Fibroblast of mammary gland (primary cell): Measurements from ENCODE around the gene TNNC2.

Source experiments
- DNase-seq: peaks from one replicate; pipeline ENCODE4 v3.0.0-alpha.2; 2010; ENCODE audit warnings: low read depth
- H3K4me3 ChIP-seq: 2 replicates; pipeline ENCODE4 v1.5.1; 2011; ENCODE audit warnings: low read depth, mild to moderate bottlenecking, low read length, moderate library complexity; ENCODE audit not compliant: control insufficient read depth
- TF ChIP-seq, protein P1 (sequence below): conservative IDR thresholded peaks from 2 replicates; pipeline ENCODE4 v1.5.1; 2011; ENCODE audit warnings: low read depth, low read length, inconsistent platforms; ENCODE audit not compliant: control insufficient read depth, insufficient read depth

TNNC2 gene

GRCh38 chr20:45848421-45848820, 21.3 kb upstream of the TNNC2 start:
- no peak overlapping the region for H3K4me3 ChIP-seq
- TF ChIP-seq, protein P1, sequence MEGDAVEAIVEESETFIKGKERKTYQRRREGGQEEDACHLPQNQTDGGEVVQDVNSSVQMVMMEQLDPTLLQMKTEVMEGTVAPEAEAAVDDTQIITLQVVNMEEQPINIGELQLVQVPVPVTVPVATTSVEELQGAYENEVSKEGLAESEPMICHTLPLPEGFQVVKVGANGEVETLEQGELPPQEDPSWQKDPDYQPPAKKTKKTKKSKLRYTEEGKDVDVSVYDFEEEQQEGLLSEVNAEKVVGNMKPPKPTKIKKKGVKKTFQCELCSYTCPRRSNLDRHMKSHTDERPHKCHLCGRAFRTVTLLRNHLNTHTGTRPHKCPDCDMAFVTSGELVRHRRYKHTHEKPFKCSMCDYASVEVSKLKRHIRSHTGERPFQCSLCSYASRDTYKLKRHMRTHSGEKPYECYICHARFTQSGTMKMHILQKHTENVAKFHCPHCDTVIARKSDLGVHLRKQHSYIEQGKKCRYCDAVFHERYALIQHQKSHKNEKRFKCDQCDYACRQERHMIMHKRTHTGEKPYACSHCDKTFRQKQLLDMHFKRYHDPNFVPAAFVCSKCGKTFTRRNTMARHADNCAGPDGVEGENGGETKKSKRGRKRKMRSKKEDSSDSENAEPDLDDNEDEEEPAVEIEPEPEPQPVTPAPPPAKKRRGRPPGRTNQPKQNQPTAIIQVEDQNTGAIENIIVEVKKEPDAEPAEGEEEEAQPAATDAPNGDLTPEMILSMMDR = no peak
- DNase-seq = no peak

DNA sequence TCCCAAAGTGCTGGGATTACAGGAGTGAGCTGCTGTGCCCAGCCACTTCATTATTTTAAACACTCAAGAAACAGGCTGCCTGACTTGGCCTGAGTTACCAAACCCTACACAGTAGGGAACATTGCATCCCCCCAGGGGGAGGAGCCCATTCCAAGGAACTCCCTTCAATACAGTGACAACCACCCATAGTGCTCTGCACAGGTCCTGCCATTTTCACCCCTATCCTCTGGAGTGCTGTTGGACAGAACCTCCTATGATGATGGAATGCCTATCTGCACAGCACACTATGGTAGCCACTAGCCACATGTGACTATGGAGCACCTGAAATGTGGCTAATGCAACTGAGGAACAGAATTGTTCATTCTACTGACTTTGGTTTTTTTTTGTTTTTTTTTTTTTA, 18.3 kb upstream of the TNNC2 start:
- TF ChIP-seq, protein P1 = no peak
- no peak for DNase-seq

GRCh38 chr20:45843506-45843905, 16.4 kb upstream of the TNNC2 start:
- TF ChIP-seq, protein P1 = no peak
- H3K4me3 ChIP-seq = no peak overlapping the region
- no peak for DNase-seq

More for the DNA sequence above, 18.3 kb upstream of the TNNC2 start:
- no peak overlapping the region for H3K4me3 ChIP-seq

GRCh38 chr20:45842169-45842812, 15.2 kb upstream of the TNNC2 start:
- H3K4me3 ChIP-seq = no peak overlapping the region
- DNase-seq = peak; percentile 80
- TF ChIP-seq, protein P1 = no peak

DNA sequence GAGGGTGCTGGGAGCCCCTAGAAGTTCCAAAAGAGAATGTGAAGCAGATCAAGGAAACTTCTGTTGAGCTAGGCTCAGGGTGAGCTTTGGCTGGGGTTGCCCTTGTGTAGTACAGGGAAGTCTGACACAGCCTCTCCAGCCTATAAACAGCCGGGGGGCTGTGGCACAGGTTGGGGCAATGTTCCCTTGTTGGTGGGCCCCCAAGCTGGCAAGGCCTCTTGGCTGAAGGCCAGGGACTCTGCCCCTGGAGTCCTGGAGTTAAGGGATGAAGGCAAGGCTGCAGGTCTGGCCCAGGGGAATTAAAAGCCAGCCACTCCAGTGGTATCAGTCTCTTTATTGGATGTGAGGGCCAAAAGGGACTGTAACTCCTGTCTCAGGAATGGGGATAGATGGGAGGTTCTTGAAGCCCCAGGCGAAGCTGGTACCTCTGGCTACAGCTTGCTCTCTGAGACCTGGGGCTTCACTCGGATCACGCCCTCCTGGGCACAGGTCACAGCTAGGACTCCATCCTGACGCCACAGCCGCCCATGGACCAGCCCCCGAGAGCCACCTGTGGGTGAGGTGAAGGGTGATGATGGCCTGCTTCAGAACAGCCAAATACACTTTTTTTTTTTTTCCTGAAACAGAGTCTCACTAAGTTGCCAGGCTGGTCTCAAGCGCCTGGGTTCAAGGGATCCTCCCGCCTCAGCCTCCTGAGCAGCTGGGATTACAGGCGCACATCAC, 14.5 kb upstream of the TNNC2 start:
- no peak for DNase-seq
- TF ChIP-seq, protein P1 = no peak
- no peak overlapping the region for H3K4me3 ChIP-seq

DNA sequence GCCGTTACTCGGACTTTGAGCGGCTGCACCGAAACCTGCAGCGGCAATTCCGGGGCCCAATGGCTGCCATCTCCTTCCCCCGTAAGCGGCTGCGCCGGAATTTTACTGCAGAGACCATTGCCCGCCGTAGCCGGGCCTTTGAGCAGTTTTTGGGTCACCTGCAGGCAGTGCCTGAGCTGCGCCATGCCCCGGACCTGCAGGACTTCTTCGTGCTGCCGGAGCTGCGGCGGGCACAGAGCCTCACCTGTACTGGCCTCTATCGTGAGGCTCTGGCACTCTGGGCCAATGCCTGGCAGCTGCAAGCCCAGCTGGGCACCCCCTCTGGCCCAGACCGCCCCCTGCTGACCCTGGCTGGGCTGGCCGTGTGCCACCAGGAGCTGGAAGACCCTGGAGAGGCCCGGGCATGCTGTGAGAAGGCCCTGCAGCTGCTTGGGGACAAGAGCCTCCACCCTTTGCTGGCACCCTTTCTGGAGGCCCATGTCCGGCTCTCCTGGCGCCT, 13.6 kb upstream of the TNNC2 start:
- no peak for DNase-seq
- TF ChIP-seq, protein P1 = no peak
- no peak overlapping the region for H3K4me3 ChIP-seq
